ENCODE data around the gene C10orf62.
A peak's percentile ranks its signal among the peaks of the same experiment; 100 is the strongest.
"Not testable (repeated sequence)": the region's sequence is repeated elsewhere in the genome, so short reads cannot be mapped to it uniquely, and the experiment has no call there.

C10orf62 gene

GRCh38 chr10:97567891-97568290 is 21.6 kb upstream of the C10orf62 start:
- H3K9me3 ChIP-seq (ENCODE audit: control insufficient read depth, low read length), result no peaks in the 10 kb centered on the region
- no peak overlapping the region for H3K4me3 ChIP-seq (ENCODE audit: low read length)
- no peak overlapping the region for H3K9ac ChIP-seq (ENCODE audit: low read length)
- peaks cover 11% of the 10 kb centered on the region for H3K4me1 ChIP-seq (ENCODE audit: control insufficient read depth, insufficient read depth, low read length)
- no peak for DNase-seq (ENCODE audit: low read depth)
- peaks cover 36% of the 10 kb centered on the region for H3K36me3 ChIP-seq (ENCODE audit: control insufficient read depth, insufficient read depth, low read length, severe bottlenecking)
- no peaks in the 10 kb centered on the region for H3K27me3 ChIP-seq (replicated peaks; ENCODE audit: control insufficient read depth, insufficient read depth, low read length)

- no peaks in the 10 kb centered on the region for H3K27me3 ChIP-seq (replicated peaks; ENCODE audit: control insufficient read depth, insufficient read depth, low read length)
- H3K9me3 ChIP-seq (ENCODE audit: control insufficient read depth, low read length), result no peaks in the 10 kb centered on the region
- DNase-seq (ENCODE audit: low read depth), result no peak
- H3K4me1 ChIP-seq (ENCODE audit: control insufficient read depth, insufficient read depth, low read length), result peaks cover 22% of the 10 kb centered on the region
- H3K9ac ChIP-seq (ENCODE audit: low read length), result no peak overlapping the region
- peaks cover 36% of the 10 kb centered on the region for H3K36me3 ChIP-seq (ENCODE audit: control insufficient read depth, insufficient read depth, low read length, severe bottlenecking)
- H3K4me3 ChIP-seq (ENCODE audit: low read length), result no peak overlapping the region
These were observed 19.3 kb upstream of the C10orf62 start for GRCh38 chr10:97570146-97570788.

GRCh38 chr10:97570789-97571471 is 18.6 kb upstream of the C10orf62 start:
- H3K36me3 ChIP-seq (ENCODE audit: control insufficient read depth, insufficient read depth, low read length, severe bottlenecking), result peaks cover 36% of the 10 kb centered on the region
- no peaks in the 10 kb centered on the region for H3K9me3 ChIP-seq (ENCODE audit: control insufficient read depth, low read length)
- no peak overlapping the region for H3K9ac ChIP-seq (ENCODE audit: low read length)
- H3K4me1 ChIP-seq (ENCODE audit: control insufficient read depth, insufficient read depth, low read length), result peaks cover 22% of the 10 kb centered on the region
- no peaks in the 10 kb centered on the region for H3K27me3 ChIP-seq (replicated peaks; ENCODE audit: control insufficient read depth, insufficient read depth, low read length)
- H3K4me3 ChIP-seq (ENCODE audit: low read length), result no peak overlapping the region
- DNase-seq (ENCODE audit: low read depth), result no peak

- no peak for DNase-seq (ENCODE audit: low read depth)
These were observed 17.9 kb upstream of the C10orf62 start for GRCh38 chr10:97571622-97572021.

GRCh38 chr10:97572214-97572989 is 17.1 kb upstream of the C10orf62 start, which contains the start of gene ANKRD2:
ANKRD2 (plus strand) TSS chr10:97572779; CDS start chr10:97572789, 10 bp downstream.
- Histone ChIP-seq H3K9me3 (ENCODE audit: control insufficient read depth, low read length) (no peaks in the 10 kb centered on the region), H3K27me3 (replicated peaks; ENCODE audit: control insufficient read depth, insufficient read depth, low read length) (no peaks in the 10 kb centered on the region), H3K4me1 (ENCODE audit: control insufficient read depth, insufficient read depth, low read length) (peaks cover 17% of the 10 kb centered on the region), H3K4me3 (ENCODE audit: low read length) (no peak within 1 kb of the TSS), H3K36me3 (ENCODE audit: control insufficient read depth, insufficient read depth, low read length, severe bottlenecking) (peaks cover 36% of the 10 kb centered on the region), H3K9ac (ENCODE audit: low read length) (no peak within 1 kb of the TSS)
- peak; percentile 86 for DNase-seq (ENCODE audit: low read depth)

More at GRCh38 chr10:97571622-97572021, 17.9 kb upstream of the C10orf62 start:
- Histone ChIP-seq H3K27me3 (replicated peaks; ENCODE audit: control insufficient read depth, insufficient read depth, low read length) (no peaks in the 10 kb centered on the region), H3K9ac (ENCODE audit: low read length) (no peak overlapping the region), H3K9me3 (ENCODE audit: control insufficient read depth, low read length) (no peaks in the 10 kb centered on the region), H3K36me3 (ENCODE audit: control insufficient read depth, insufficient read depth, low read length, severe bottlenecking) (peaks cover 36% of the 10 kb centered on the region), H3K4me1 (ENCODE audit: control insufficient read depth, insufficient read depth, low read length) (peaks cover 17% of the 10 kb centered on the region), H3K4me3 (ENCODE audit: low read length) (no peak overlapping the region)

- H3K4me1 ChIP-seq (ENCODE audit: control insufficient read depth, insufficient read depth, low read length), result peaks cover 17% of the 10 kb centered on the region
- H3K36me3 ChIP-seq (ENCODE audit: control insufficient read depth, insufficient read depth, low read length, severe bottlenecking), result peaks cover 35% of the 10 kb centered on the region
- H3K9ac ChIP-seq (ENCODE audit: low read length), result no peak overlapping the region
- H3K4me3 ChIP-seq (ENCODE audit: low read length), result no peak overlapping the region
- no peak for DNase-seq (ENCODE audit: low read depth)
- H3K27me3 ChIP-seq (replicated peaks; ENCODE audit: control insufficient read depth, insufficient read depth, low read length), result no peaks in the 10 kb centered on the region
- H3K9me3 ChIP-seq (ENCODE audit: control insufficient read depth, low read length), result no peaks in the 10 kb centered on the region
These were observed 16.5 kb upstream of the C10orf62 start for GRCh38 chr10:97573021-97573420.

GRCh38 chr10:97573672-97574071 is 15.8 kb upstream of the C10orf62 start:
- peaks cover 28% of the 10 kb centered on the region for H3K36me3 ChIP-seq (ENCODE audit: control insufficient read depth, insufficient read depth, low read length, severe bottlenecking)
- no peak for DNase-seq (ENCODE audit: low read depth)
- no peaks in the 10 kb centered on the region for H3K27me3 ChIP-seq (replicated peaks; ENCODE audit: control insufficient read depth, insufficient read depth, low read length)
- no peak overlapping the region for H3K4me3 ChIP-seq (ENCODE audit: low read length)
- peaks cover 17% of the 10 kb centered on the region for H3K4me1 ChIP-seq (ENCODE audit: control insufficient read depth, insufficient read depth, low read length)
- H3K9me3 ChIP-seq (ENCODE audit: control insufficient read depth, low read length), result no peaks in the 10 kb centered on the region
- no peak overlapping the region for H3K9ac ChIP-seq (ENCODE audit: low read length)

- no peaks in the 10 kb centered on the region for H3K9me3 ChIP-seq (ENCODE audit: control insufficient read depth, low read length)
These were observed 15.0 kb upstream of the C10orf62 start for GRCh38 chr10:97574374-97575126.

GRCh38 chr10:97575127-97575668 is 14.3 kb upstream of the C10orf62 start:
- Histone ChIP-seq H3K36me3 (ENCODE audit: control insufficient read depth, insufficient read depth, low read length, severe bottlenecking) (peaks cover 13% of the 10 kb centered on the region), H3K4me3 (ENCODE audit: low read length) (no peak overlapping the region), H3K4me1 (ENCODE audit: control insufficient read depth, insufficient read depth, low read length) (peaks cover 17% of the 10 kb centered on the region), H3K27me3 (replicated peaks; ENCODE audit: control insufficient read depth, insufficient read depth, low read length) (no peaks in the 10 kb centered on the region), H3K9me3 (ENCODE audit: control insufficient read depth, low read length) (no peaks in the 10 kb centered on the region), H3K9ac (ENCODE audit: low read length) (no peak overlapping the region)
- DNase-seq (ENCODE audit: low read depth), result peak; percentile 20

More at GRCh38 chr10:97574374-97575126, 15.0 kb upstream of the C10orf62 start:
- Histone ChIP-seq H3K4me1 (ENCODE audit: control insufficient read depth, insufficient read depth, low read length) (peaks cover 17% of the 10 kb centered on the region), H3K9ac (ENCODE audit: low read length) (no peak overlapping the region), H3K36me3 (ENCODE audit: control insufficient read depth, insufficient read depth, low read length, severe bottlenecking) (peaks cover 20% of the 10 kb centered on the region), H3K27me3 (replicated peaks; ENCODE audit: control insufficient read depth, insufficient read depth, low read length) (no peaks in the 10 kb centered on the region), H3K4me3 (ENCODE audit: low read length) (no peak overlapping the region)
- peak; percentile 79 for DNase-seq (ENCODE audit: low read depth)

GRCh38 chr10:97576487-97576886 is 13.0 kb upstream of the C10orf62 start:
- H3K9ac ChIP-seq (ENCODE audit: low read length); H3K27me3 ChIP-seq (replicated peaks; ENCODE audit: control insufficient read depth, insufficient read depth, low read length): not testable (repeated sequence)

More at GRCh38 chr10:97576487-97576886, 13.0 kb upstream of the C10orf62 start:
- H3K36me3 ChIP-seq (ENCODE audit: control insufficient read depth, insufficient read depth, low read length, severe bottlenecking); H3K9me3 ChIP-seq (ENCODE audit: control insufficient read depth, low read length); H3K4me3 ChIP-seq (ENCODE audit: low read length); DNase-seq (ENCODE audit: low read depth): not testable (repeated sequence)
- peaks cover 17% of the 10 kb centered on the region for H3K4me1 ChIP-seq (ENCODE audit: control insufficient read depth, insufficient read depth, low read length)

Measured in adipocyte (in vitro differentiated cells).